Activated gamma-delta T cell treated with Interleukin-2 at 50 U/mL for 16 hours (primary cell): ENCODE results near the gene LGI1.

ENCODE experiments used
- DNase-seq: peaks from one replicate; pipeline ENCODE4 v3.0.0-alpha.2; 2020

The LGI1 gene

DNA sequence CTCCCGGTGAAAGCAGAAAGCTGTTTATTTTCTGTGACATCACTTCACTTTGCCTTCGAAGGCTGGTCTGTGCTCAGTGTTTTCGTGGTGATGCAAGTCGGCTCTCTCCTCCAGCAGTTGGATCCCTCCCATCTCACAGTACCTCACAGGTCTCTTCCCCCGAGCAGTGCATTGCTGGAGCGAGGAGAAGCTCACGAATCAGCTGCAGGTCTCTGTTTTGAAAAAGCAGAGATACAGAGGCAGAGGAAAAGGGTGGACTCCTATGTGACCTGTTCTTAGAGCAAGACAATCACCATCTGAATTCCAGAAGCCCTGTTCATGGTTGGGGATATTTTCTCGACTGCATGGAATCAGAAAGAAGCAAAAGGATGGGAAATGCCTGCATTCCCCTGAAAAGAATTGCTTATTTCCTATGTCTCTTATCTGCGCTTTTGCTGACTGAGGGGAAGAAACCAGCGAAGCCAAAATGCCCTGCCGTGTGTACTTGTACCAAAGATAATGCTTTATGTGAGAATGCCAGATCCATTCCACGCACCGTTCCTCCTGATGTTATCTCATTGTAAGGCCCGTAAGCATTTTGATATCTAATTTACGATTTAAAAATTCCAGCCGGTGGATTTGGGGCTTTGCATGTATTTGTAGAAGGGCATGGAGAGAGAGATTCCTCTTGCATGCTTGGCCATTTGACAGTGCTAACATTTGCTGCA is at the start of gene LGI1:
LGI1 (plus strand) TSS at position 136 of the 707 bp plus-strand sequence; CDS start at position 345, 209 bp downstream.
- no peak for DNase-seq

- DNase-seq, result no peak
Measured at GRCh38 chr10:93710333-93710909, 47.3 kb upstream of the LGI1 start.

GRCh38 chr10:93711891-93712290 is 45.8 kb upstream of the LGI1 start:
- DNase-seq, result no peak

DNA sequence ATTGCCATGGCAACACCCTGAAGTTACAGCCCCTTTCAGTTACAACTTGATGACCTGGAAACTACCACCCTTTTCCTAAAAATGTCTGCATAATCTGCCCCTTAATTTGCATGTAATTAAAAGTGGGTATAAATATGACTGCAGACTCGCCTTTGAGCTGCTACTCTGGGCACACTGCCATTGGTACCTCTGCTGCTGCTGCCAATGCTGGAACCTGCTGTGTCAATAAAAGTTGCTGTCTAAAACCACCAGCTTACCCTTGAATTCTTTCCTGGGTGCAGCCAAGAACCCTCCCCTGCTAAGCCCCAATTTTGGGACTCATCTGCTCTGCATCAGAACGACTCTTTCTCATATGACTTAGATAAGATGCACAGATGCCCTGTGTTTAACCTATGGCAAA is 45.1 kb upstream of the LGI1 start:
- DNase-seq, result no peak

GRCh38 chr10:93715345-93715744 is 42.4 kb upstream of the LGI1 start:
- no peak for DNase-seq

DNA sequence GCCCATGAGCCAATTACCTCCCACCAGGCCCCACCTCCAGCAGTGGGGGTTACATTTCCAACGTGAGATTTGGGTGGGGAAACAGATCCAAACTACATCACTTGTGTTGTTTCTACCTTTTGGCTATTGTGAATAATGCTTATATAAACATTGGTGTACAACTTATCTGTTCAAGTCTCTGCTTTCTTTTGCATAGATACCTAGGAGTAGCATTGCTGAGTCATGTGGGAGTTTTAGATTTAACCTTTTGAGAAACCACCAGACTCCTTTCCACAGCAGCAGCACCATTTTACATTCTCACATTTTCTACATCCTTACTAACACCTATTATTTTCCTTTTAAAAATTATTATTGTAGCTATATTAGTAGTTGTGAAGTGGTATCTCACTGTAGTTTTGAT is 41.0 kb upstream of the LGI1 start:
- DNase-seq, result no peak

DNA sequence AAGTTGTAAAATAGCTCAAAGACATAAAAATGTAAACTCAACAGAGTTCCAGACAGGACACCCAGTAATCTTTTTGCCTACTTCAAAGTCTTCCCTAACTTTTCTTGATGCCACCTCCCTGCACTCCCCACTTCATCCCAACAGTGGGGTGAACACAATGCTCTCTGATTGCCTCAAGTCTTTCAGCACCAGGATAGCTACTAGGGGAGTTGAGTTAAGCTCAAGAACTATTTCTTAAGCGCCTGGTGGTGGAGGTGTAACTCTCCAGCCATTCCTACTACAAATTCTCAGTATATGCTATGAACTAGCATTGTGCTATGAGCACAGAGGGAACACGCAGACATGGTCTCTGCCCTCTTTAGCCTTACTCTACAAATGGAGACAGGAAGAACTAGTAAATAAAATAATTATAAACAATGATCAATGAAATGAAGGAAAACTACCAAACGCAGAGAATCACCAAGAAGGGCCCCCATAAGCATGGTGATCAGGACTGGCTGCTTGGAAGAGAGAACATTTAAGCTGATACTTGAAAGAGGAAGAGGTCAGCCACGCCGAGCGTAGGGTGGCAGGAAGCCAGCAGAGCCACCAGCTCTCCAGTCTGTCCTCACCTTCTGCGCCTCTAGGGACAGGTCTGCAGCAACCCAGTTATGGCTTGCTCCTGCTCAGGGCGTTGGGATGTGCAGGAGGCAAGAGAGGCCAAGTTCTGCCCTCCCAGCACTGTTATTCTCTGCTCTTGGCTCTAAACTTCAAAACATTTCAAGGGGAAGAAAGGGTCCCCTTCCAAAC is 38.6 kb upstream of the LGI1 start:
- DNase-seq, result no peak

- DNase-seq, result no peak
Measured at GRCh38 chr10:93719901-93720300, 37.8 kb upstream of the LGI1 start.

- DNase-seq, result no peak
Measured at GRCh38 chr10:93722550-93722949, 35.2 kb upstream of the LGI1 start.

GRCh38 chr10:93723153-93723552 is 34.6 kb upstream of the LGI1 start:
- DNase-seq, result no peak

DNA sequence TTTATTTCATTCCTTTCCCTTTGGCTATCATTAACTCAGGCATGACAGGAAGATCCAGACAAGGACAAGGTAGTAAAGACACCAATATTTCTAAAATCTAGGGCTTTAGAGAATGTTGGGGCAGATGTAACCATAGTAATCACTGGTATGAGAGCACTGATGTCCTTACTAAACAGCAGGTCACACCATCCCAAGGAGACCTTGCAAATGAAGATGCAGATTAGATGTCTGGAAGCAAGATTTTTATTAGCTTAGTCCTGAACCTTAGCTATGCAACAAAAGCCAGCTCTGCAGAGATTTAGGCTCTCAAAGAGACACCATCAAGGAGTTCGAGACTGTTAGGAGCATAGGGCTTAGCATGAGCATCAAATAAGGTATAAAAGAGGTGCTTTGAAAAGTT is 31.7 kb upstream of the LGI1 start:
- no peak for DNase-seq

DNA sequence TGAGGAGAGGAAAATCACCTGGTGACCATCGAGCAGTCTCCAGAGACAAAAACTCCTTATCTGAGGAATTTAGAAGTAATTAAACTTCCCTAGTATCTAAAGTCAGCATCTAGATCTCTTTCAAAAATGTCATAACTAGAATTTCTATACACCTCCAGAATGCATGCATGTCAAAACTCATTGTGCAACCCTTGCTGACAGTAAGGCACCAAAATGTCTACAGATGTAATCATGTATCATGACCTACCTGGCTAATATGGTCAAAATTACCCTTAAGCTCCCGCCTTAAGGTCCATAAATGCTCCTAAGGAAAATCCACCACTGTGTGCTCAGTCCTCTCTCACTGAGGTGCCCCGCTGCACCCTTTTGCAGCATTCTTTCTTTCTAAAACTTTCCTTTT is 16.4 kb upstream of the LGI1 start:
- DNase-seq, result no peak

GRCh38 chr10:93742633-93743349 is 14.9 kb upstream of the LGI1 start:
- DNase-seq, result no peak

DNA sequence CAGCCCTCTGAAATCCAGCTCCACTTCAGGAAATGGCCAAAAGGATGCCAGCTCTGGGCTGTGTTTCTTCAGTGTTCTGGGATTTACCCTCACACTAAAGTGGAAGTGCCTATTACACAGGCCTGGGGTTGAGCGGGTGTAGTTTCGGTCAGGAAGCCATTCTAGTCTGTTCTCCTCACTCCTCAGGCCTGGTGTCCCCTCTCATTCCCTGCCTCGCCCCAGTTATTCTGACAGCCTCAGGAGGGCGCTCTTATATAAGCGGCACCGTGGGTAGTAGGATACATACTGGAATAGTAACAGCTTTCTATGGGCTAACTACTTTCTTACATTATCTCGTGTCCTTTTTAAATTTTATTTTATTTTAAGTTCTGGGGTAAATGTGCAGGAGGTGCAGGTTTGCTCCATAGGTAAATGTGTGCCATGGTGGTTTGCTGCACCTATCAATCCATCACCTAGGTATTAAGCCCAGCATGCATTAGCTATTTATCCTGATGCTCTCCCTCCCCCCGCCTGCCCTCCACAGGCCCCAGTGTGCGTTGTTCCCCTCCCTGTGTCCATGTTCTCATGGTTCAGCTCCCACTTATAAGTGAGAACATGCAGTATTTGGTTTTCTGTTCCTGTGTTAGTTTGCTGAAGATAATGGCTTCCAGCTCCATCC is 12.2 kb upstream of the LGI1 start:
- DNase-seq, result no peak

- DNase-seq, result no peak
Measured at GRCh38 chr10:93746844-93747284, 10.9 kb upstream of the LGI1 start.

DNA sequence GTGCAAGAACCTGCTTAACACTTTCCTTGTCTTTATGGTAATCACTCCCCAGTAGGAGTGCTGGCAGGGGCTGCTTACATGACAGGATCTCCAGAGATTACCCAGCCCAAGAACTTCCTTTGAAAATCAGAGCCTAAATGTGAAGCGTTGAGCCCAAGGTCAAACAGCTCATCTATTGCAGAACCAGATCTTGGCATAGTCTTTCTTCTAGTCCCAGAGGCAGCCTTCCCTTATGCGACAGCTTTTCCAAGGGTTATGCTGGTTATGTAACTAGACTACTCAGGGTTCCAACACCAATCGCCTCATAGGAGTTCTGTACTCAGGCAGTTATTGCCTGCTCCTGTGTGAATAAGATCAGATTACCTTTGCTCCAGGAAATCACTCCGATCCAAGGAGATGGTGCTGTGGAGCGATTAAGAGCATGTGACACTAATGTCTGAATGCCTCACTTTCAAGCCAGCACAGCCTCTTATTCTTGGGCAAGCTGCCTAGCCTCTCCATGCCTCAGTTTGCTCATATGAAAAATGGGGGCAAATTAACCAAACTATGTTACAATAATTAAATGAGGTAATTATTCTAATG is 8.4 kb upstream of the LGI1 start:
- DNase-seq, result no peak

DNA sequence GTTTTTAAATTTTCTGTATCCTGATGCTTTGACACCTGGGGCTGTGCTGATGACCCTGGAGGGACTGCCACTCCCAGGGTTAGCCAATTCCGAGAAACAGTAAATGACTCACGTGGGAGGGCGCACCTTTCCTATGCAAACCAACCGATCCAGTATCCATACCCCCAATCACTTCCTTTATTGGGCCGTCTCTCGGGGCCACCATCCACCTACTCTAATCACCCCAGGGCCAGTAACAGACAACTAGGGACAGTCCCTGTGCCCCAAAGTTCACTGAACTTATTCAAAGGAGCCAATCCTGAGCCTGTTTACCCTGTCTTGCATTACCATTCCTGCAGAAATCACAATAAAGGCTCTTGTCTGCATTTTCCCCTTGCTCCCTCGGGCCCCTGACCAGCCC is 6.6 kb upstream of the LGI1 start:
- no peak for DNase-seq

DNA sequence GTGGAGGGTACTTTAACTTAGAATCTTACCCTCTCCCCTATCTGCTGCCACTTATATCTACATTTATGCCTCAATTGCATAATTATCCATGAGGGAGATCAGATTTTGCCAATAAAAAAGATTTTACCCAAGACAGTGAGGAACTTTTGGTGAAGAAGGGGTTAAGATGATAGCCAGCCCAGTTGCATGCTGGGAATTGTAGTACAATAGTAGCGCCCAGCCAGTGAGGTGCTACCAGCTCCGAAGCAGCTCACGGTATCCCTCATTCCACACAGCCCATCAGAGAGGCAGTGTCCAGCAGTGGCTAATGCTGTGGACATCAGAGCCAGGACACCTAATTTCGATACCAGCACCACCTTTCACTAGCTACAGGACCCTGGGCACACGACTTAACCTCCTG is 5.9 kb upstream of the LGI1 start:
- no peak for DNase-seq

DNA sequence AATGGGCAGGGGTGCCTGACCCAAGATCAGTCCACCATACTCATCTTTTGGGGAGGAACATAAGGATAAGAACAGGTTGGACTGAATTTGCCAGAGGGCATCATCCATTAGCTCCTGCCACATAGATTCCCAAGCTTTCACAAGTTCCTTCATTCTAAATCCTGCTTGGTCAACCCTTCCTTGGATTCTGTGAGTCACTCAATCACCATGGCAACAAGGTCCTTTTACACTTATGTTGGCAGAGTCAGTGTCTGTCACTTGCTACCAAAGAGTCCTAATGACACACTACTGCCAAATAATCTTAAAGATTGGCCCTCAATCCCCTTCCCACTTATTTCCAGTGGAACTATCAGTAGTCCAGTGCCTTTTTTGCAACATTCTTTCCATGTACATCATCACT is 5.0 kb upstream of the LGI1 start:
- no peak for DNase-seq

DNA sequence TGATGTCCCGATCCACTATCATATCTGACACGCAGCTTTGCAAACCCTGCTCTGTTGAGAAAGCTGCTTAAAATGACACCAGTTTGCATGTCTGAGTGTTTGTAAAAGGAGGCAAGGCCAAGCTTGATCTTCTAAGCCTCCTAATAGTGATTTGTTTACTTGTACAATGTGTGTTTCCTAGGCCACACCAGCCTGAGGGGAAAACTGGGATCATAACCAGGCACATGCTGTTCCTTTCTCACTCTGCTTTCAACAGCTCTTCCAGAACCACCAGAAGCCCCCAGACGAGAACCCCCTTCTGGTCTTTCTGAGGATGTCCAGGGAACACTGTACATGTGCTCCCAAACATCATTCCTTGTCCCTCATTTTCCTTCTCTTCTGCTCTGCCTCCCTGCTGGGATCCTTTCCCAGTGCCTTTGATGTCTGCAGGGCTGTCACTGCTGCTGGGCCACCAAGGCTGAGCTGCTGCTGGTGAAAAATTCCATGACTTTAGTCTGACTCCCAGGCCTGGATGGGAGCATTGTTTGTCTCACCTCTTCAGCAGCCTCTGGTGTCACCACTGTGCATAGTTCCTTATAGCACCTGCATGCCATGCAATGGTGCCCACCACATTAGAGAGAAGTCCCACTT is 4.0 kb upstream of the LGI1 start:
- DNase-seq, result no peak

GRCh38 chr10:93754761-93755160 is 3.0 kb upstream of the LGI1 start:
- no peak for DNase-seq
